GM18907 (cell line): Measurements from ENCODE around the gene LPCAT3.

Experiments
- ATAC-seq: cut with Tn5 transposase; IDR thresholded peaks from one replicate; pipeline ENCODE4 v1.9.1; 2021; ENCODE audit warnings: mild to moderate bottlenecking, moderate library complexity; ENCODE audit not compliant: unreplicated experiment

Gene LPCAT3

DNA sequence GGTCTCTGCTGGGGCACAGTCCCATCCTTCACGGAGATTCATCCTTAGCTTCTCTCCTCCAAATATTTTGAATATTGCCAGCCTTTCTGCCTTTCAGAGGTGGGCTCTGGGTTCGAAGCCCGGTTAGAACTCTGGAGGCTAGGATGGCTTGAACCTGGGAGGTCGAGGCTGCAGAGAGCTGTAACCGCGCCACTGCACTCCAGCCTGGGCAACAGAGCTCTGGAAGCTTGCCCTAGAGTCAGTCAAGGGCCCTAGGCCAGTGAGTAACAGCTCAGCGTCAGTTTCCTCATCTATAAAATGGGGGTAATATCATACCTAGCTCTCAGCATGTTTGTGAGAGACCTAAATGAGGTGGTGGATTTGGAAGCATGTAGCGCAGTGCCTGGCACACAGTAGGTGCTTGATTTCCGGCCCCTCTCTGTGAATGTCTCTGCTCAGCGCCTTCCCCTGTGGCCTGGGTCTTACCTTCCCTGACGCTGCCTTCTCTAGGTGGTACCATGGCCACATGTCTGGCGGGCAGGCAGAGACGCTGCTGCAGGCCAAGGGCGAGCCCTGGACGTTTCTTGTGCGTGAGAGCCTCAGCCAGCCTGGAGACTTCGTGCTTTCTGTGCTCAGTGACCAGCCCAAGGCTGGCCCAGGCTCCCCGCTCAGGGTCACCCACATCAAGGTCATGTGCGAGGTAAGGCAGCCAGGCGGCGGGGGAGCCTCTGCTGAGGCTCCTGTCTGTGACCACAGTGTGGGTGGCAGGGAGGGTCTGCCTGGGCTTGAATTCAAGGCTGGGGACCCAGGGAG is 63.8 kb downstream of the LPCAT3 start:
- no peak for ATAC-seq

- peak; percentile 50 for ATAC-seq
These were observed 64.6 kb downstream of the LPCAT3 start for GRCh38 chr12:6953442-6954315.

DNA sequence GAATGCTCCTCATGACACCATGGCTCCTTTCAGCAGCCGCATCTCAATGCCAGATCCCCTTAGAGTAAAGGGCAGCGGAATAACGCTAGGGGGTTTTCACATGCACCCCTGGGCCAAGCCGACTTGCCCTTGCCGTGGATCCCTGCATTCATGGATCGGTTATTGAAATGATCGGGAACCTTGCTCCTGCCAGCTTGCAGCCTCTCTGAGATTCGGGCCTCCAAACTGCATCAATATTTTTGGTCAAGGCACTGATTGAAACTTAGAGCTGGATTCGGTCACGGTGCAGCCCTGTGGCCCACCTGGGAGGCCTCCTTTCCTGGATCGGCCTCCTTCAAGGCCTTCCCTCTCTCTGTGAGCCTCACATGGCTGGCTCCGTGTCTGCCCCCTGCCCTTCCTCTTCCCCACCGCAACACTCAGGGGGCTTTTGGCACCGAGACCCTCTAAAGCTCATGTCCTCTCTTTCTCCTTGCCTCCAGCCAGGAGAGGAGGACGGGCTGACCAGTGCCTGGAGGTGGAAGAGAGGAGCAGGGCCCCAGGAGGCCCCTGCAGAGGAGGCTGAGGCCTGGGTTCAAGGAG is 65.3 kb downstream of the LPCAT3 start:
- no peak for ATAC-seq

DNA sequence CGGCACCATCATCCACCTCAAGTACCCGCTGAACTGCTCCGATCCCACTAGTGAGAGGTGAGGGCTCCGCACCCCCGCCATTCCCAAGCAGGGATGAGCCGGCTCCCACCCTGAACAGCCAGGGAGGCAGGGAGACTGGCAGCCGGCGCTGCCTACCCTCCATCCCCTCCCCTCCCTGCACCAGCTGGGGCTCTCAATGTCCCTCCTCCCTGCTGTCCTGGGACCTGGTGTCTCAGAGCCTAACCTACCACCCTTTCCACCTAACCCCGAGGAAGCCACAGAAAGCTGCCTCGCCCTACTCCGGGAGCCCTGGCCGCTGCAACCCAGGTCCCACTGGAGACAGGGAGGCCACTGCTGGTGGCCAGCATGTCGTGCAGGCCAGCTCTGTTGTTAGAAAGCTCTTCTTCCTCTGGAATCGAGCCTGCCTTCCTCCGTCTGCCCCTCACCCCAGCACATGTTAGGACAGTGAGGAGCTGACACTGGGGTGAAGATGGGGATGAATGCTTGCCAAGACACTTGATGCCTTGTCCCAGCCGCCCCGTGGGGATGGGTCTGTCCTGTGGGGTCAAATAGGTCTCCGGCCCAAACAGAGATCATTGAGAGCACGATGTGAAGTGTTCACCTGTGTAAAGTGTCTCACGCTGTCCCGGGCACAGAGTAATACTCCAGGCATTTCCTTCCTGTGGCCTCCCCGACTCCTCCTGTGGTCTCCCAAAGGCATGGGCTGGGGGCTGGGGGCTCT is 66.0 kb downstream of the LPCAT3 start:
- ATAC-seq, result no peak

DNA sequence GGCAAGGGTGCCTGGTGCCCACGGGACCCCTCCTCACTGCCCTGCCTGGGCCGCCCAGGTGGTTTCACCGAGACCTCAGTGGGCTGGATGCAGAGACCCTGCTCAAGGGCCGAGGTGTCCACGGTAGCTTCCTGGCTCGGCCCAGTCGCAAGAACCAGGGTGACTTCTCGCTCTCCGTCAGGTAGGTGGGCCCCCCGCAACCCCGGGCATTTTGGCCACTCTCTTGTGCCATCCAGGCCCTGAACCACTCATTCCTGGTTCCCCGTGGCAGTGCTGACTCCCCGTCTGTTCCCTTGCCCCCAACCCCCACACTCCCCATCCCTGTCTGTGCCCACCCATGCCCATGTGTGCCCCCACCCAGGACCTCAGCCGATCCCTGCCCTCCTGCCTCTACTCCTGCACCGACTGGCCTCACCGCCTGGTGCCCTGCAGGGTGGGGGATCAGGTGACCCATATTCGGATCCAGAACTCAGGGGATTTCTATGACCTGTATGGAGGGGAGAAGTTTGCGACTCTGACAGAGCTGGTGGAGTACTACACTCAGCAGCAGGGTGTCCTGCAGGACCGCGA is 66.6 kb downstream of the LPCAT3 start:
- no peak for ATAC-seq

DNA sequence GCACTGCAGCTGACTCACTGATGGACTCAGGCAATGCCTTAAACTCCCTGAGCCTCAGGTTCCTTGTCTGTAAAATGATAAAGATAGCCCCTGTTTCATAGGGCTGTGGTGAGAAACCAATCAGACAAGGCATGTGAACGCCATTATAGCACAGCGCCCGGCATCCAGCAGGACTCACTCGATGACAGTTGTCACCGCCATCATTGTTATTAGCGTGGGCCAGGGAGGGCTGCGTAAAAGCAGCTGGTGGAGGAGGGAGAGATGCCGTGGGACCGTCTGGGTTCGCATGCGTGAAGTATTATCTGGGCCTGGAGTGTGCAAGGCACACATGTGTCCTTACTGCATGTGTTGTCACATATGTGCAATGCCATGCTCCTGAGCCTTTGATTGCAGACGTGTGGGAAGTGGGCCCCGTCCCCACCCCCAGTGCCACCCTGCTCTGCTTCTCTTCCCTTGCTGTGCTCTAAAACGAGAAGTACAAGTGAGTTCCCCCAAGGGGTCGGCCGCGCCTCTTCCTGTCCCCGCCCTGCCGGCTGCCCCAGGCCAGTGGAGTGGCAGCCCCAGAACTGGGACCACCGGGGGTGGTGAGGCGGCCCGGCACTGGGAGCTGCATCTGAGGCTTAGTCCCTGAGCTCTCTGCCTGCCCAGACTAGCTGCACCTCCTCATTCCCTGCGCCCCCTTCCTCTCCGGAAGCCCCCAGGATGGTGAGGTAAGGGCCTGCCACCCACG is 67.3 kb downstream of the LPCAT3 start, which contains the start of gene PTPN6:
TSS of gene PTPN6 (plus strand) at position 546 of the 730 bp plus-strand sequence. CDS start at position 703, 157 bp downstream.
- no peak for ATAC-seq

DNA sequence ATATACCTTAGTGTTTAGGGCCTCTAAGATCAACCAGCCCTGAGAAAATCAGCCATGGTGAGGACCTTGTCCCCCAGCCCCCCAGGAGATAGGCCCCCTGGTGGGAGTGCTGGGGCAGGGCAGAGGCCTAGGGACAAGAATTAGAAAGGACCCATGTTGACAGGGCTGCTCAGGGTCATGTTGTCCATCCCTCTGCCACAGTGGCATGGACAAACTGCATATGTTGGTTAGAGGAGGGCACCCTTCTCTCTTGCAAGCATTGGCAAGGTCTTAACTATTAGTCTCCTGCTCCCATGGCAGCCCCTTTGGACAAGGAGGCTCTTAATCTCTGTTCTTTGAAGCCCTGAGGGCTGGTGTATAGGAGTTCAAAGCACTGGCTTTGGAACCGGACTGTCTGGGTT is 67.9 kb downstream of the LPCAT3 start:
- no peak for ATAC-seq

- no peak for ATAC-seq
These were observed 69.2 kb downstream of the LPCAT3 start for GRCh38 chr12:6948873-6949594.

DNA sequence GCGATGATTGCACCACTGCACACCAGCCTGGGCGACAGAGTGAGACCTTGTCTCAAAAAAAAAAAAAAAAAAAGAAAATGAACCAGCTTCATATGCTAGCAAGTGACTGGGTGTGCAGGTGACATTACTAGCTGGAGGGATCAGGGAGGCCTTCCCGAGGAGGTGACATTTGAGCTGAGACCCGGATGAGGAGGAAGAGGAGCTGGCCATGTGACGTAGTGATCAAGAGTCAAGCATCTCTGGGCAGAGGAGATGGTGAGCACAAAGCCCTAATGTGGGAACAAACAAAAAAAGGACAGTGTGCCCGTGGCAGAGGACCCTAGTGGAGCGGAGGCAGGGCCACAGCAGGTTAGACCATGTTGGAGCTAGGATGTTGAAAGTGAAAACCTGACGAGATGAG is 70.7 kb downstream of the LPCAT3 start:
- no peak for ATAC-seq

GRCh38 chr12:6946920-6947374 is 71.3 kb downstream of the LPCAT3 start:
- no peak for ATAC-seq

- peak; percentile 16 for ATAC-seq
These were observed 72.0 kb downstream of the LPCAT3 start for GRCh38 chr12:6946033-6946919.

GRCh38 chr12:6945613-6946012 is 72.7 kb downstream of the LPCAT3 start:
- no peak for ATAC-seq

DNA sequence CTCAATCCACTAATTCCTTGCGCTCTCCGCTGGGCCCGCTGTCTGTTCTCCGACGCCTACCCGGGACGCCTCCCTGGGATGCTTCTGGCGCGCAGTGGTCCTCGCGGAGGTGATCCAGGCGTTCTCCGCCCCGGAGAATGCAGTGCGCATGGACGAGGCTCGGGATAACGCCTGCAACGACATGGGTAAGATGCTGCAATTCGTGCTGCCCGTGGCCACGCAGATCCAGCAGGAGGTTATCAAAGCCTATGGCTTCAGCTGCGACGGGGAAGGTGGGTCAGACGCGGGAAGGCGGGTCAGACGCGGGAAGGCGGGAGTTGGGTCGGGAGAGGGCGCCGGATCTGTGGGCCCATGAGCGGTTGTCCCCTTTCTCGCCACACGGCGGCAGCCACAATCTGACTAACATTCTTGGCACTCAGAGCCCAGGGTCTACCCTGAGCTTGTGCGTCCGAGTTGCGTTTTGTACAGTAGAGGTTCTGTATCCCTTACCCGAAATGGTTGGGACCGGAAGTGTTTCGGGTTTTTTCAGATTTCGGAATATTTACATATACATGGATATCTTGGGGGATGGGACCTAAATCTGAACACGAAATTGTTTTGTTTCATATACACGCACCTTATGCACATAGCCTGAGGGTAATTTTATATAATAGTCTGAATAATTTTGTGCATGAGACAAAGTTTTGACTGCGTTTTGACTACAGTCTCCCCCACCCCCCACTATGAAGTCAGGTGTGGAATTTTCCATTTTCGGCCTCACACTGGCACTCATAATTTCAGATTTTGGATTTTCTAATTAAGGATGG is 73.7 kb downstream of the LPCAT3 start:
- ATAC-seq, result peak; percentile 46

DNA sequence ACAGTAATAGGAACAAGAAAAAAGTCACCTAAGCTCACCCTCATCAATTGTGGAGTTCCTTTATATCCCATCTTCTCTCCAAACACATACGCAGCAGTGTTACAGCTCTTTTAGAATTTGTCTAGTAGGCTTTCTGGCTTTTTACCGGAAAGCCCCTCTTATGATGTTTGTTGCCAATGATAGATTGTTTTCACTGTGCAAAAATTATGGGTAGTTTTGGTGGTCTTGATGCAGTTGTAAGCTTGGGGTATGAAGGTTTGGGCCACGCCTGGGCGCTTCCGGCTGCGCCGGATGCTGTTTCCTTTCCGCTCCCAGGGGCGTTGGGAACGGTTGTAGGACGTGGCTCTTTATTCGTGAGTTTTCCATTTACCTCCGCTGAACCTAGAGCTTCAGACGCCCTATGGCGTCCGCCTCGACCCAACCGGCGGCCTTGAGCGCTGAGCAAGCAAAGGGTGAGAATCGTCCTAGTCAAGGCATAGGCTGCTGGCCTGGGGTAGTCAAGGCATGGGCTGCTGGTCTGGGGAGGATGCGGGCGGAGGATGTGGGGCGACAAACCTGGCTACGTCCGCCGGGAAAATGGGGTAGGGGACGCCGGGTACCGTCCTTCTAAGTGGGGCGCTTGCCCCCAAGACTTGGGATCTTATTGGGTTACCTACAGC is 74.4 kb downstream of the LPCAT3 start, which contains the start of the genes C12orf57 and RNU7-1:
TSS of gene C12orf57 (plus strand) at position 301 of the 659 bp plus-strand sequence. CDS start at position 401, 100 bp downstream.
TSS of gene RNU7-1 (plus strand) at position 95 of the 659 bp plus-strand sequence.
- peak; percentile 39 for ATAC-seq

GRCh38 chr12:6943389-6943721 is 74.9 kb downstream of the LPCAT3 start:
- peak; percentile 34 for ATAC-seq

- no peak for ATAC-seq
These were observed 76.0 kb downstream of the LPCAT3 start for GRCh38 chr12:6942331-6942665.

DNA sequence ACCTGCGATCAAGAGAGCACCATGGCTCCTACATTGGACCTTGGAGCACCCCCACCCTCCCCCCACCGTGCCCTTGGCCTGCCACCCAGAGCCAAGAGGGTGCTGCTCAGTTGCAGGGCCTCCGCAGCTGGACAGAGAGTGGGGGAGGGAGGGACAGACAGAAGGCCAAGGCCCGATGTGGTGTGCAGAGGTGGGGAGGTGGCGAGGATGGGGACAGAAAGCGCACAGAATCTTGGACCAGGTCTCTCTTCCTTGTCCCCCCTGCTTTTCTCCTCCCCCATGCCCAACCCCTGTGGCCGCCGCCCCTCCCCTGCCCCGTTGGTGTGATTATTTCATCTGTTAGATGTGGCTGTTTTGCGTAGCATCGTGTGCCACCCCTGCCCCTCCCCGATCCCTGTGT is 76.5 kb downstream of the LPCAT3 start:
- ATAC-seq, result no peak
